Neutrophil (primary cell): Measurements from ENCODE around the gene DPH2.
A peak's percentile ranks its signal among the peaks of the same experiment; 100 is the strongest.

Experiments
- H3K27ac ChIP-seq: fragments of 200-600 bp; sonication (generic); 2 replicates; pipeline ENCODE4 v1.5.1; 2016; ENCODE audit warnings: mild to moderate bottlenecking, moderate library complexity
- H3K27me3 ChIP-seq: fragments of 200-600 bp; sonication (generic); 2 replicates; pipeline ENCODE4 v1.6.0; 2016; ENCODE audit warnings: mild to moderate bottlenecking
- H3K36me3 ChIP-seq: fragments of 200-600 bp; sonication (generic); 2 replicates; pipeline ENCODE4 v1.5.1; 2017
- H3K4me1 ChIP-seq, 2 experiments: fragments of 200-600 bp in 1 of 2; sonication (generic) in 1 of 2; 1 replicate in 1 of 2; 2 replicates in 1 of 2; pipeline versions ENCODE4 v1.5.1 to v1.6.1; 2013 to 2016; ENCODE audit warnings: low read depth in 1 of 2, low read length in 1 of 2, mild to moderate bottlenecking in 1 of 2, moderate library complexity in 1 of 2; ENCODE audit not compliant: control insufficient read depth in 1 of 2, insufficient read depth in 1 of 2
- H3K4me3 ChIP-seq, 2 experiments: fragments of 200-600 bp in 1 of 2; sonication (generic) in 1 of 2; 1 replicate in 1 of 2; 2 replicates in 1 of 2; pipeline ENCODE4 v1.5.1; 2013 to 2016; ENCODE audit warnings: low read depth in 1 of 2, low read length in 1 of 2, mild to moderate bottlenecking in 1 of 2, moderate library complexity in 1 of 2
- H3K9me3 ChIP-seq: fragments of 200-600 bp; sonication (generic); 2 replicates; pipeline ENCODE4 v1.5.1; 2016
- CTCF ChIP-seq: fragments of 200-600 bp; sonication (generic); IDR thresholded peaks from 2 replicates; pipeline ENCODE4 v1.5.1; 2016; ENCODE audit warnings: antibody characterized with exemption

The DPH2 gene

GRCh38 chr1:43947061-43947873 is 22.5 kb upstream of the DPH2 start:
- Histone ChIP-seq H3K9me3 (no peaks in the 10 kb centered on the region), H3K36me3 (peaks cover 8% of the 10 kb centered on the region), H3K27ac (peak overlapping the region; percentile 94), H3K27me3 (no peaks in the 10 kb centered on the region), H3K4me1 (peaks cover 17 to 25% of the 10 kb centered on the region in 2 experiments), H3K4me3 (peak overlapping the region; percentile 83 to 86)
- TF ChIP-seq CTCF, result no peak

GRCh38 chr1:43947874-43948437 is 21.9 kb upstream of the DPH2 start:
- no peaks in the 10 kb centered on the region for H3K27me3 ChIP-seq
- H3K27ac ChIP-seq, result no peak overlapping the region
- TF ChIP-seq CTCF, result no peak
- H3K4me1 ChIP-seq, result peaks cover 17 to 25% of the 10 kb centered on the region in 2 experiments
- H3K36me3 ChIP-seq, result peaks cover 8% of the 10 kb centered on the region
- no peaks in the 10 kb centered on the region for H3K9me3 ChIP-seq
- H3K4me3 ChIP-seq, result no peak overlapping the region

GRCh38 chr1:43949678-43950077 is 20.1 kb upstream of the DPH2 start:
- Histone ChIP-seq H3K9me3 (no peaks in the 10 kb centered on the region), H3K36me3 (peaks cover 8% of the 10 kb centered on the region), H3K27me3 (no peaks in the 10 kb centered on the region), H3K4me3 (no peak overlapping the region), H3K4me1 (peaks cover 17 to 25% of the 10 kb centered on the region in 2 experiments), H3K27ac (no peak overlapping the region)
- no peak for TF ChIP-seq CTCF

- no peaks in the 10 kb centered on the region for H3K9me3 ChIP-seq
- H3K4me1 ChIP-seq, result peaks cover 13 to 19% of the 10 kb centered on the region in 2 experiments
- no peak overlapping the region for H3K27ac ChIP-seq
- TF ChIP-seq CTCF, result no peak
- peaks cover 9% of the 10 kb centered on the region for H3K36me3 ChIP-seq
- no peaks in the 10 kb centered on the region for H3K27me3 ChIP-seq
- H3K4me3 ChIP-seq, result no peak overlapping the region
These were observed 18.5 kb upstream of the DPH2 start for GRCh38 chr1:43951021-43951985.

GRCh38 chr1:43952731-43953346 is 17.0 kb upstream of the DPH2 start:
- no peak overlapping the region for H3K27ac ChIP-seq
- no peak overlapping the region for H3K4me3 ChIP-seq
- no peaks in the 10 kb centered on the region for H3K27me3 ChIP-seq

More at GRCh38 chr1:43952731-43953346, 17.0 kb upstream of the DPH2 start:
- Histone ChIP-seq H3K9me3 (no peaks in the 10 kb centered on the region), H3K4me1 (peaks cover 9 to 11% of the 10 kb centered on the region in 2 experiments), H3K36me3 (peaks cover 23% of the 10 kb centered on the region)
- no peak for TF ChIP-seq CTCF
